ENCODE measurements around the gene INPP5J.

INPP5J gene

DNA sequence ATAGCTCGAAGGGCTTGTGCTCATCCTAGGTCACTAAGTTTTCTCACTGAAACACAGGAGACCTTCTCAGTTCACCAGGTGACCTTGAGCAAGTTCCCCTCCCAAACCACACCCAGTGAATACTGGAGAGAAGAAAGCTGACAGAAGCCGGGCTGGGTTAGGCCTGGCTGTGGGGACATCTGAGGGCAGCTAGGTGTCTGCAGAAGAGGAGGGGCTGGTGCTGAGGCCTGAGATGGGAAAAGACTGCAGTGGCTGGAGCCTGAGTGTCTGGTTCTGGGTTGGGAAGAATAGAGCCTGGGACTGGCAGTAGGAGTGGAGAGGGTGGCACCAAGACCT, 602 bp upstream of the INPP5J start:
- 89% methylated on average over 2 of the region's 2 CpGs for WGBS

DNA sequence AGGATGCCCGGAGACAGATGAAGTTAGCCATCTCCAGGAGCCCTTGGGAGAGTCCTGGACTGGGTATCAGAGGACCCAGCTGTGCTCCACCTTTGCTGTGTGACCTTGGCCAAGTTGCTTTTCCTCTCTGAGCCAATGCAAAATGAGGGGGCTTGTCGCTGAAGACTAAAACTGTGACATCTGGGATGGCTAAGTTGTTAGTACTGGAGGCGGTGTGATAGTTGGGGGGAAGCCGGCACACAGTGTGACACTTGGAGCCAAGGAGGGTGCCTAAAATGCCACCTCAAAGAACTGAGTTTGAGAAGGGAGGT, 481 bp downstream of the INPP5J start:
- Histone ChIP-seq H3K9me3 (ENCODE audit: control insufficient read depth, low read length) (no peaks in the 10 kb centered on the region), H3K4me3 (ENCODE audit: insufficient read depth in 1 of 2, low read depth in 1 of 2, low read length in 2 of 2) (peak overlapping the region in 1 of 2 experiments; percentile 53), H4K8ac (ENCODE audit: low read length) (no peak overlapping the region), H3K23ac (ENCODE audit: low read length in 2 of 2) (peak overlapping the region in 1 of 2 experiments; percentile 35), H2AK5ac (ENCODE audit: low read length, severe bottlenecking) (no peak overlapping the region), H3K18ac (ENCODE audit: low read depth in 1 of 2, low read length in 2 of 2) (peak overlapping the region; percentile 34 to 82), H2BK12ac (ENCODE audit: low read length in 2 of 2) (no peak overlapping the region), H3K4ac (ENCODE audit: low read depth in 1 of 2, low read length in 2 of 2) (no peak overlapping the region), H3K79me1 (replicated peaks; ENCODE audit: low read length, poor library complexity, severe bottlenecking) (no peaks in the 10 kb centered on the region), H3K4me1 (ENCODE audit: control insufficient read depth, insufficient read depth, low read depth, low read length) (peaks cover 17% of the 10 kb centered on the region), H4K91ac (ENCODE audit: low read length) (peak overlapping the region; percentile 7), H2BK5ac (ENCODE audit: low read depth, low read length, poor library complexity, severe bottlenecking) (no peak overlapping the region), H3K9ac (ENCODE audit: low read length) (no peak overlapping the region), H3K36me3 (ENCODE audit: control insufficient read depth in 1 of 2, insufficient read depth in 2 of 2, low read depth in 1 of 2, low read length in 2 of 2) (peaks cover 0 to 3% of the 10 kb centered on the region in 2 experiments), H3K4me2 (ENCODE audit: low read length, poor library complexity, severe bottlenecking) (peak overlapping the region; percentile 88), H3K27me3 (ENCODE audit: control insufficient read depth in 1 of 2, insufficient read depth in 1 of 2, low read length in 2 of 2) (peaks cover 4 to 62% of the 10 kb centered on the region in 2 experiments), H2BK120ac (ENCODE audit: low read depth, low read length) (no peak overlapping the region), H2BK15ac (ENCODE audit: low read depth, poor library complexity, severe bottlenecking) (no peak overlapping the region), H3K27ac (ENCODE audit: low read length, poor library complexity, severe bottlenecking) (no peak overlapping the region), H3K14ac (ENCODE audit: low read length in 2 of 2) (no peak overlapping the region), H2AFZ (ENCODE audit: low read depth, low read length) (peak overlapping the region; percentile 68)
- WGBS, result 62% methylated on average over 4 of the region's 4 CpGs
- no peak for DNase-seq

More for the DNA sequence above, 602 bp upstream of the INPP5J start:
- H3K27me3 ChIP-seq (ENCODE audit: control insufficient read depth in 1 of 2, insufficient read depth in 1 of 2, low read length in 2 of 2), result peaks cover 4 to 53% of the 10 kb centered on the region in 2 experiments
- no peak overlapping the region for H3K27ac ChIP-seq (ENCODE audit: low read length, poor library complexity, severe bottlenecking)
- no peaks in the 10 kb centered on the region for H3K79me1 ChIP-seq (replicated peaks; ENCODE audit: low read length, poor library complexity, severe bottlenecking)
- H3K9me3 ChIP-seq (ENCODE audit: control insufficient read depth, low read length), result no peaks in the 10 kb centered on the region
- H2BK5ac ChIP-seq (ENCODE audit: low read depth, low read length, poor library complexity, severe bottlenecking), result no peak overlapping the region
- no peak overlapping the region for H3K23ac ChIP-seq (ENCODE audit: low read length in 2 of 2)
- H3K9ac ChIP-seq (ENCODE audit: low read length), result no peak overlapping the region
- no peak overlapping the region for H3K4me3 ChIP-seq (ENCODE audit: insufficient read depth in 1 of 2, low read depth in 1 of 2, low read length in 2 of 2)
- H2BK120ac ChIP-seq (ENCODE audit: low read depth, low read length), result no peak overlapping the region
- no peak overlapping the region for H2AFZ ChIP-seq (ENCODE audit: low read depth, low read length)
- no peak overlapping the region for H3K14ac ChIP-seq (ENCODE audit: low read length in 2 of 2)
- no peak overlapping the region for H2BK15ac ChIP-seq (ENCODE audit: low read depth, poor library complexity, severe bottlenecking)
- peaks cover 17% of the 10 kb centered on the region for H3K4me1 ChIP-seq (ENCODE audit: control insufficient read depth, insufficient read depth, low read depth, low read length)
- H3K36me3 ChIP-seq (ENCODE audit: control insufficient read depth in 1 of 2, insufficient read depth in 2 of 2, low read depth in 1 of 2, low read length in 2 of 2), result peaks cover 0 to 3% of the 10 kb centered on the region in 2 experiments
- no peak overlapping the region for H3K4me2 ChIP-seq (ENCODE audit: low read length, poor library complexity, severe bottlenecking)
- DNase-seq, result no peak
- H4K8ac ChIP-seq (ENCODE audit: low read length), result no peak overlapping the region
- H2BK12ac ChIP-seq (ENCODE audit: low read length in 2 of 2), result no peak overlapping the region
- H2AK5ac ChIP-seq (ENCODE audit: low read length, severe bottlenecking), result no peak overlapping the region
- H4K91ac ChIP-seq (ENCODE audit: low read length), result no peak overlapping the region
- no peak overlapping the region for H3K18ac ChIP-seq (ENCODE audit: low read depth in 1 of 2, low read length in 2 of 2)
- H3K4ac ChIP-seq (ENCODE audit: low read depth in 1 of 2, low read length in 2 of 2), result no peak overlapping the region

DNA sequence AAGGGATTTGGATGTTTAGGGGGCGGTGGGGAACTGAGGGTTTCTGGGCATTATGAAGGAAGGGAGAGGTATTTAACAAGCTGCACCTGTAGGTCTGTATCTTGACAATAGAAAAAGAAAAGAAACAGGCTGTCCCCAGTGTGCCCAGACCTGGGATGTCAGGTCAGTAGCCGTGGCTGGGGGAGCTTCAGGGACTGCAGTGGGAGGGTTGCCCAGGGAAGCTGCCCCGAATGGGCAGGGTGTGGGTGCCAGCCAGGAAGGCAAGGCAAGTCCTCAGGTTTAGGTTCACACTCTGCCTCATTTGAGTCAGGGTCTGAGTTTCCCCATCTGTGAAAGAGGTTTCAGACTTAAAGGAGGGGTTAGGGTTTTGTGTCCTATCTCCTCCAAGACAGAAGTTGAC, 1.5 kb downstream of the INPP5J start:
- Histone ChIP-seq H2BK120ac (ENCODE audit: low read depth, low read length) (no peak overlapping the region), H3K23ac (ENCODE audit: low read length in 2 of 2) (no peak overlapping the region), H3K79me1 (replicated peaks; ENCODE audit: low read length, poor library complexity, severe bottlenecking) (no peaks in the 10 kb centered on the region), H3K4me3 (ENCODE audit: insufficient read depth in 1 of 2, low read depth in 1 of 2, low read length in 2 of 2) (no peak overlapping the region), H2AK5ac (ENCODE audit: low read length, severe bottlenecking) (no peak overlapping the region), H2BK5ac (ENCODE audit: low read depth, low read length, poor library complexity, severe bottlenecking) (no peak overlapping the region), H3K14ac (ENCODE audit: low read length in 2 of 2) (no peak overlapping the region), H3K9me3 (ENCODE audit: control insufficient read depth, low read length) (no peaks in the 10 kb centered on the region), H3K27ac (ENCODE audit: low read length, poor library complexity, severe bottlenecking) (no peak overlapping the region), H3K36me3 (ENCODE audit: control insufficient read depth in 1 of 2, insufficient read depth in 2 of 2, low read depth in 1 of 2, low read length in 2 of 2) (peaks cover 0 to 3% of the 10 kb centered on the region in 2 experiments), H3K27me3 (ENCODE audit: control insufficient read depth in 1 of 2, insufficient read depth in 1 of 2, low read length in 2 of 2) (peaks cover 4 to 59% of the 10 kb centered on the region in 2 experiments), H2BK12ac (ENCODE audit: low read length in 2 of 2) (no peak overlapping the region), H2AFZ (ENCODE audit: low read depth, low read length) (no peak overlapping the region), H2BK15ac (ENCODE audit: low read depth, poor library complexity, severe bottlenecking) (no peak overlapping the region), H3K9ac (ENCODE audit: low read length) (no peak overlapping the region), H4K8ac (ENCODE audit: low read length) (no peak overlapping the region), H3K4me2 (ENCODE audit: low read length, poor library complexity, severe bottlenecking) (no peak overlapping the region), H3K4ac (ENCODE audit: low read depth in 1 of 2, low read length in 2 of 2) (no peak overlapping the region), H3K18ac (ENCODE audit: low read depth in 1 of 2, low read length in 2 of 2) (no peak overlapping the region), H4K91ac (ENCODE audit: low read length) (no peak overlapping the region), H3K4me1 (ENCODE audit: control insufficient read depth, insufficient read depth, low read depth, low read length) (peaks cover 17% of the 10 kb centered on the region)
- DNase-seq, result no peak
- WGBS, result 88% methylated on average over 3 of the region's 3 CpGs

DNA sequence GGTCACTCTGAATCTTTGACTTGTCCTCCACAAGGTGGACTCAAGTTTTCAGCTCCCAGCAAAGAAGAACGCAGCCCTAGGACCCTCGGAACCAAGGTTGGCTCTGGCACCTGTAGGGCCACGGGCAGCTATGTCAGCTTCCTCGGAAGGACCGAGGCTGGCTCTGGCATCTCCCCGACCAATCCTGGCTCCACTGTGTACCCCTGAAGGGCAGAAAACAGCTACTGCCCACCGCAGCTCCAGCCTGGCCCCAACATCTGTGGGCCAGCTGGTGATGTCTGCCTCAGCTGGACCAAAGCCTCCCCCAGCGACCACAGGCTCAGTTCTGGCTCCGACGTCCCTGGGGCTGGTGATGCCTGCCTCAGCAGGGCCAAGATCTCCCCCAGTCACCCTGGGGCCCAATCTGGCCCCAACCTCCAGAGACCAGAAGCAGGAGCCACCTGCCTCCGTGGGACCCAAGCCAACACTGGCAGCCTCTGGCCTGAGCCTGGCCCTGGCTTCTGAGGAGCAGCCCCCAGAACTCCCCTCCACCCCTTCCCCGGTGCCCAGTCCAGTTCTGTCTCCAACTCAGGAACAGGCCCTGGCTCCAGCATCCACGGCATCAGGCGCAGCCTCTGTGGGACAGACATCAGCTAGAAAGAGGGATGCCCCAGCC, 2.2 kb downstream of the INPP5J start:
- Histone ChIP-seq H3K79me1 (replicated peaks; ENCODE audit: low read length, poor library complexity, severe bottlenecking) (no peaks in the 10 kb centered on the region), H3K18ac (ENCODE audit: low read depth in 1 of 2, low read length in 2 of 2) (no peak overlapping the region), H4K8ac (ENCODE audit: low read length) (no peak overlapping the region), H3K23ac (ENCODE audit: low read length in 2 of 2) (no peak overlapping the region), H3K36me3 (ENCODE audit: control insufficient read depth in 1 of 2, insufficient read depth in 2 of 2, low read depth in 1 of 2, low read length in 2 of 2) (peaks cover 0 to 3% of the 10 kb centered on the region in 2 experiments), H3K14ac (ENCODE audit: low read length in 2 of 2) (no peak overlapping the region), H2BK120ac (ENCODE audit: low read depth, low read length) (no peak overlapping the region), H2AFZ (ENCODE audit: low read depth, low read length) (no peak overlapping the region), H2BK12ac (ENCODE audit: low read length in 2 of 2) (no peak overlapping the region), H3K9ac (ENCODE audit: low read length) (no peak overlapping the region), H2BK5ac (ENCODE audit: low read depth, low read length, poor library complexity, severe bottlenecking) (no peak overlapping the region), H3K4me3 (ENCODE audit: insufficient read depth in 1 of 2, low read depth in 1 of 2, low read length in 2 of 2) (no peak overlapping the region), H2BK15ac (ENCODE audit: low read depth, poor library complexity, severe bottlenecking) (no peak overlapping the region), H2AK5ac (ENCODE audit: low read length, severe bottlenecking) (no peak overlapping the region), H3K27ac (ENCODE audit: low read length, poor library complexity, severe bottlenecking) (no peak overlapping the region), H4K91ac (ENCODE audit: low read length) (peak overlapping the region; percentile 4), H3K4me2 (ENCODE audit: low read length, poor library complexity, severe bottlenecking) (no peak overlapping the region), H3K9me3 (ENCODE audit: control insufficient read depth, low read length) (no peaks in the 10 kb centered on the region), H3K27me3 (ENCODE audit: control insufficient read depth in 1 of 2, insufficient read depth in 1 of 2, low read length in 2 of 2) (peaks cover 4 to 56% of the 10 kb centered on the region in 2 experiments), H3K4ac (ENCODE audit: low read depth in 1 of 2, low read length in 2 of 2) (no peak overlapping the region), H3K4me1 (ENCODE audit: control insufficient read depth, insufficient read depth, low read depth, low read length) (peaks cover 17% of the 10 kb centered on the region)
- DNase-seq, result no peak
- WGBS, result 85% methylated on average over 14 of the region's 14 CpGs

All from mesenchymal stem cell (in vitro differentiated cells and primary cell).